Mucosa of descending colon (tissue), 3 donors: ENCODE measurements around the gene HPCA. TPM values are rescaled to one million over a fixed set of nuclear protein-coding genes. Genes with fewer than 3 reads are reported as not detected.

ENCODE experiments used
- ATAC-seq: fragments of 200-7000 bp; cut with Tn5 transposase; one replicate; pipeline ENCODE4 v1.9.1; 2020; ENCODE audit warnings: mild to moderate bottlenecking, moderate library complexity
- DNase-seq, 3 donors: peaks; one replicate each; pipeline ENCODE4 v3.0.0-alpha.2; 2020
- H3K36me3 ChIP-seq: fragments of 200-600 bp; one replicate; pipeline ENCODE4 v1.8.0; 2021; ENCODE audit warnings: low read depth, mild to moderate bottlenecking
- H3K4me1 ChIP-seq: fragments of 200-600 bp; one replicate; pipeline ENCODE4 v1.8.0; 2021; ENCODE audit warnings: low read depth, mild to moderate bottlenecking
- H3K4me3 ChIP-seq: fragments of 200-600 bp; one replicate; pipeline ENCODE4 v1.8.0; 2021; ENCODE audit warnings: mild to moderate bottlenecking
- H3K9me3 ChIP-seq: fragments of 200-600 bp; one replicate; pipeline ENCODE4 v1.8.0; 2021; ENCODE audit warnings: mild to moderate bottlenecking
- intact Hi-C, 2 donors: fragments of 100-400 bp; cut with DNase I in 1 of 2; cut with micrococcal nuclease in 1 of 2; formaldehyde crosslinking; loops; one replicate each; pipeline versions ENCODE4 v1.11.0 to v1.11.1; 2022; cut with DNase I, micrococcal nuclease
- total RNA-seq, 3 donors: library from RNA; stranded (reverse); fragmentation: NEBNext Ultra II Directional in 2 of 3; extraction: Animal tissue kit (Norgen Biotek cat#: 25700) in 2 of 3; gene quantifications; one replicate each; pipeline versions ENCODE4 v1.2.1 to v1.2.4, GENCODE V29; 2021 to 2023
- TF ChIP-seq, protein P1 (sequence below): fragments of 200-600 bp; IDR thresholded peaks from one replicate; pipeline ENCODE4 v1.8.0; 2022; ENCODE audit warnings: antibody characterized with exemption, mild to moderate bottlenecking
- donor health status: DM: no; HTN: no; CAD: no; lungs with moderate emphysema.
- donor health status: DM: no; HTN: no; CAD: no.
- donor health status: DM: no; HTN: yes; CAD: no.

HPCA gene
- total RNA-seq, 3 donors from 2014 or later, result 1.1 to 2.0 (median 1.1) TPM

DNA sequence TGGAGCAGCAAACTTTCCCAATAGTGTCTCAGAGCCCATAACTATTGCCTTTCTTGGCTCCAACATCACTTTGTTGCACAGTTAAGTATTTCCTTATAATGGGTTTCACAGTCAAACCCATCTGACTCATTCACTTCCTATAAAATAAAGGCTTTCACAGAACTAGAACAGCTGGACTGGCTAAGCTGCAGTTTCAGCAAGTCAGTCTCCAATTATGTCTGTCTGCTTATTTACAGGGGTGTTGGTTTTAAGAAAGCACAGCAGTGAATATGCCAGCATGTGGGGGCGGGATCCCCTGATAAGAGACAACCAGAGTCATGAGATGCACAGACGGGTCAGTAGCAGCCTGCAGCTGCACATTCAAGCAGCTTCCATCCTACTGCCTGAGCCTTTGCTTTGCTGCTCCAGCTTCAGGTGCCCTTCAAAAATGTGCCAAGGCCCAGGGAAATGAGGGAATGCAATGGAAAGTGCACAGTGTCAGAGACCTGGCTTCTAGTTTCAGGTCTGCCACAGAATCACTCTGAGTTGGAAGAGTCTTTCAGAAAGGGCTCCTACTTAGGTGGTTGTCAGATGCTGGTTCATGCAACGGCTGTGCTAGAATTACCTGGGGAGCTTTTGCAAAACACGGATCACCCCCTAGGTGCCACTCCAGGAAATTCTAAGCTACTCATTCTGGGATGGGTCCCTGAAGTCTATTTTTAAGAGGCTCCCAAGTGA is 53.5 kb downstream of the HPCA start:
- ATAC-seq (peak; percentile 80), DNase-seq (peak; percentile 57 to 72 (median 68))
- Histone ChIP-seq H3K4me1 (peaks cover 56% of the 10 kb centered on the region), H3K4me3 (no peak overlapping the region), H3K36me3 (no peaks in the 10 kb centered on the region), H3K9me3 (no peaks in the 10 kb centered on the region)
- intact Hi-C loops, result loop anchor here (10.0 kb wide), 2 partner anchors 115 to 145 kb away; partner anchors contain the start of gene AZIN2 (in 1 of the 2)
- TF ChIP-seq, protein P1, sequence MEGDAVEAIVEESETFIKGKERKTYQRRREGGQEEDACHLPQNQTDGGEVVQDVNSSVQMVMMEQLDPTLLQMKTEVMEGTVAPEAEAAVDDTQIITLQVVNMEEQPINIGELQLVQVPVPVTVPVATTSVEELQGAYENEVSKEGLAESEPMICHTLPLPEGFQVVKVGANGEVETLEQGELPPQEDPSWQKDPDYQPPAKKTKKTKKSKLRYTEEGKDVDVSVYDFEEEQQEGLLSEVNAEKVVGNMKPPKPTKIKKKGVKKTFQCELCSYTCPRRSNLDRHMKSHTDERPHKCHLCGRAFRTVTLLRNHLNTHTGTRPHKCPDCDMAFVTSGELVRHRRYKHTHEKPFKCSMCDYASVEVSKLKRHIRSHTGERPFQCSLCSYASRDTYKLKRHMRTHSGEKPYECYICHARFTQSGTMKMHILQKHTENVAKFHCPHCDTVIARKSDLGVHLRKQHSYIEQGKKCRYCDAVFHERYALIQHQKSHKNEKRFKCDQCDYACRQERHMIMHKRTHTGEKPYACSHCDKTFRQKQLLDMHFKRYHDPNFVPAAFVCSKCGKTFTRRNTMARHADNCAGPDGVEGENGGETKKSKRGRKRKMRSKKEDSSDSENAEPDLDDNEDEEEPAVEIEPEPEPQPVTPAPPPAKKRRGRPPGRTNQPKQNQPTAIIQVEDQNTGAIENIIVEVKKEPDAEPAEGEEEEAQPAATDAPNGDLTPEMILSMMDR, result no peak

DNA sequence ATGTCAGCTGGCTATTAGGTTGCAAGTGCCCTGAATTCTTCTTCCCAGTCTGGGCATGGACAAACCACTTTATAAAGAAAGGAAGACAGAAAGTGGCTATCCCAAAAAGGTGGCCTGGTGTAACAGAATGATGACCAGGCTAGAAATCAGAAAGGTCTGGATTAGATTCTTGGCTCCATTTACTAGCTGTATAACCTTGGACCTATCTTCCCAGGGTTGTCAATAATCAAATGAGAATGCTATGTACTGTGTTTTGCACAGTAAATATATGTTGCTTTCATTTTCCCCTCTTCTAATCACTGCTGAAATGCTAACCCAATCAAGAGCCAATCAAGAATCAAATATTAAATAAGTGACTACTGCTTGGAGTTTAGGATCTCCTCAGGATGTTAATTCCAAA is 57.9 kb downstream of the HPCA start:
- TF ChIP-seq, protein P1, result no peak
- no peaks in the 10 kb centered on the region for H3K9me3 ChIP-seq
- H3K4me3 ChIP-seq, result no peak overlapping the region
- DNase-seq, result no peak
- peaks cover 8% of the 10 kb centered on the region for H3K36me3 ChIP-seq
- H3K4me1 ChIP-seq, result peaks cover 36% of the 10 kb centered on the region
- ATAC-seq, result no peak
- intact Hi-C loops, result no loop called here

Other genes starting within 250 kb of the HPCA start
- gene ZBTB8OS, start 235.9 kb upstream of the HPCA start, total RNA-seq, result 10 to 100 TPM; 40.4 to 45.4 (median 40.9) TPM
- gene RBBP4, start 235.3 kb upstream of the HPCA start, total RNA-seq, result 100 to 1,000 TPM; 120 to 156 (median 136) TPM
- gene SYNC, start 183.7 kb upstream of the HPCA start, total RNA-seq, result 10 to 100 TPM; 14.3 to 19.2 (median 14.6) TPM
- gene YARS1, start 69.1 kb upstream of the HPCA start, total RNA-seq, result 10 to 100 TPM; 47.0 to 66.7 (median 54.8) TPM
- 10 to 100 TPM; 23.7 to 38.8 (median 31.0) TPM for gene S100PBP, start 68.8 kb upstream of the HPCA start, total RNA-seq
- under 1 TPM; 0.38 to 0.51 (median 0.41) TPM for gene FNDC5, start 15.6 kb upstream of the HPCA start, total RNA-seq
- 100 to 1,000 TPM; 426 to 995 (median 483) TPM for gene TMEM54, start 14.9 kb downstream of the HPCA start, total RNA-seq
- gene RNF19B, start 78.3 kb downstream of the HPCA start, total RNA-seq, result 10 to 100 TPM; 51.5 to 74.9 (median 68.0) TPM
- gene AK2, start 150.4 kb downstream of the HPCA start, total RNA-seq, result 100 to 1,000 TPM; 147 to 228 (median 186) TPM
- gene AZIN2, start 194.7 kb downstream of the HPCA start, total RNA-seq, result 10 to 100 TPM; 13.8 to 36.5 (median 19.0) TPM